ENCODE results near the gene KMT2D.
A peak's percentile ranks its signal among the peaks of the same experiment; 100 is the strongest.

Gene KMT2D

DNA sequence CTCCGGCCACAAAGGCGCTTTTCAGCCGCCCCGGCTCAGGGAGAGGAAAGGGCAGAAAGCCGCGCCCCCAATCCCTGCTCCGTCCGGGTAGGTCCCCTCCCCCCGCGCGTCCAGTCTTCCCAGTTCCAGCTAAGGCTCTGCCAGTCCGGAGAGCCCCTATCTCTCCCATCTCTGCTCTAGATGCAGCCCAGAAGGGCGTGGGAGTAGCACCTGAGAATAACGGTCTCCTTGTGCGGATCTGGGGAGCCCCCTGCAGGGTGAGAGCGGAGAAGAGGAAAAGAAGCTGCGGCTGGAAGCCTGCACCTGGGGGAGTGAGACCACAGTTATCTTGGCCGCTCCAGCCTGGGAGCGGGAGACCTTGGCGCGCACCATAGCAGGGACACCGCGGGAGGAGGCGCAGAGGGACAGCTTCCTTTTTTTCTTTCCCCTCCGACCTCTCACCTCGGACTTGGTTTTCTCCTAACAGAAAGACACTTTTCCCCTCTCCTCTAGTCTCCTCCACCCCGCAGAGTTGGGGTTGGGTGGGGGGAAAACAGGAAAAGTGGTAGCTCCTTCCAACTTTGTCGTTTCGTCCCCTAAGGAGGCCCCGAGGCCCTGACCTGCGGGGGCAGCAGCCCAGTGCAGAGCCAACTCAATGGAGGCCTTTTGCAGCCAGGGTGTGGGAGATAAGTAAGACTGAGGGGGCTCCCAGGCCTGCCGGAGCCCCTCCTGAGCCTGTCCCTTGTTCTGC lies 31.7 kb upstream of the KMT2D start:
- no peaks in the 10 kb centered on the region for H3K9me3 ChIP-seq (ENCODE audit: insufficient read depth, low read length, severe bottlenecking)
- peaks cover 39% of the 10 kb centered on the region for H3K4me1 ChIP-seq (ENCODE audit: insufficient read depth, low read length)
- H3K36me3 ChIP-seq (ENCODE audit: insufficient read depth, low read length): peaks cover 7% of the 10 kb centered on the region
- peak; percentile 42; the same call in 2 of the 3 replicates for ATAC-seq (ENCODE audit: insufficient read depth, low read depth)
- peak; percentile 66 for DNase-seq
- H3K79me2 ChIP-seq (ENCODE audit: insufficient read depth, low read length): no peaks in the 10 kb centered on the region
- H3K27ac ChIP-seq (ENCODE audit: low read length): no peak overlapping the region
- no peak overlapping the region for H3K9ac ChIP-seq (ENCODE audit: low read depth, low read length)
- H3K4me3 ChIP-seq (ENCODE audit: low read depth in 1 of 2, low read length in 2 of 2): no peak overlapping the region
- H3K27me3 ChIP-seq (ENCODE audit: insufficient read depth, low read length, poor library complexity): peaks cover 46% of the 10 kb centered on the region
- H3K4me2 ChIP-seq (ENCODE audit: insufficient read depth, low read length): peak overlapping the region; percentile 35; the same call in 1 of the 2 replicates
- TF ChIP-seq CTCF (IDR thresholded peaks at IDR 0.05; ENCODE audit: borderline replicate concordance, extremely low read depth, low read length, poor library complexity, severe bottlenecking): peak; percentile 64
- no peak for TF ChIP-seq EZH2 (IDR thresholded peaks at IDR 0.05; ENCODE audit: borderline replicate concordance, low read depth, low read length, severe bottlenecking)
- no peaks in the 10 kb centered on the region; the same call in 1 of the 2 replicates for H4K20me1 ChIP-seq (ENCODE audit: insufficient read depth, low read length)
- no peak overlapping the region for H2AFZ ChIP-seq (ENCODE audit: low read depth, low read length)

GRCh38 chr12:49091836-49092085 lies 31.2 kb upstream of the KMT2D start:
- Histone ChIP-seq H3K27ac (ENCODE audit: low read length) (no peak overlapping the region), H3K79me2 (ENCODE audit: insufficient read depth, low read length) (no peaks in the 10 kb centered on the region), H3K36me3 (ENCODE audit: insufficient read depth, low read length) (peaks cover 2% of the 10 kb centered on the region; the same call in 1 of the 2 replicates), H3K27me3 (ENCODE audit: insufficient read depth, low read length, poor library complexity) (peaks cover 46% of the 10 kb centered on the region), H3K4me3 (ENCODE audit: low read depth in 1 of 2, low read length in 2 of 2) (no peak overlapping the region), H3K4me1 (ENCODE audit: insufficient read depth, low read length) (peaks cover 43% of the 10 kb centered on the region), H2AFZ (ENCODE audit: low read depth, low read length) (no peak overlapping the region), H4K20me1 (ENCODE audit: insufficient read depth, low read length) (no peaks in the 10 kb centered on the region; the same call in 1 of the 2 replicates), H3K9ac (ENCODE audit: low read depth, low read length) (no peak overlapping the region), H3K4me2 (ENCODE audit: insufficient read depth, low read length) (no peak overlapping the region), H3K9me3 (ENCODE audit: insufficient read depth, low read length, severe bottlenecking) (no peaks in the 10 kb centered on the region)
- ATAC-seq (ENCODE audit: insufficient read depth, low read depth) (no peak), DNase-seq (no peak)
- TF ChIP-seq EZH2 (IDR thresholded peaks at IDR 0.05; ENCODE audit: borderline replicate concordance, low read depth, low read length, severe bottlenecking) (no peak), CTCF (IDR thresholded peaks at IDR 0.05; ENCODE audit: borderline replicate concordance, extremely low read depth, low read length, poor library complexity, severe bottlenecking) (no peak)

GRCh38 chr12:49091056-49091835 lies 30.7 kb upstream of the KMT2D start:
- Histone ChIP-seq H3K36me3 (ENCODE audit: insufficient read depth, low read length) (no peaks in the 10 kb centered on the region), H3K4me3 (ENCODE audit: low read depth in 1 of 2, low read length in 2 of 2) (no peak overlapping the region), H2AFZ (ENCODE audit: low read depth, low read length) (no peak overlapping the region), H3K27ac (ENCODE audit: low read length) (no peak overlapping the region), H4K20me1 (ENCODE audit: insufficient read depth, low read length) (no peaks in the 10 kb centered on the region; the same call in 1 of the 2 replicates), H3K9me3 (ENCODE audit: insufficient read depth, low read length, severe bottlenecking) (no peaks in the 10 kb centered on the region), H3K27me3 (ENCODE audit: insufficient read depth, low read length, poor library complexity) (peaks cover 46% of the 10 kb centered on the region), H3K9ac (ENCODE audit: low read depth, low read length) (no peak overlapping the region), H3K79me2 (ENCODE audit: insufficient read depth, low read length) (no peaks in the 10 kb centered on the region), H3K4me1 (ENCODE audit: insufficient read depth, low read length) (peaks cover 43% of the 10 kb centered on the region), H3K4me2 (ENCODE audit: insufficient read depth, low read length) (no peak overlapping the region)
- TF ChIP-seq EZH2 (IDR thresholded peaks at IDR 0.05; ENCODE audit: borderline replicate concordance, low read depth, low read length, severe bottlenecking) (no peak), CTCF (IDR thresholded peaks at IDR 0.05; ENCODE audit: borderline replicate concordance, extremely low read depth, low read length, poor library complexity, severe bottlenecking) (no peak)
- no peak for DNase-seq
- no peak for ATAC-seq (ENCODE audit: insufficient read depth, low read depth)

All from DND-41 (cell line).